HG03565 (cell line): ENCODE results near the gene RNFT2.
A peak's percentile ranks its signal among the peaks of the same experiment; 100 is the strongest.

Experiments used
- ATAC-seq: cut with Tn5 transposase; IDR thresholded peaks from one replicate; pipeline ENCODE4 v1.9.1; 2021; ENCODE audit warnings: mild to moderate bottlenecking, moderate library complexity; ENCODE audit not compliant: unreplicated experiment

Gene RNFT2

DNA sequence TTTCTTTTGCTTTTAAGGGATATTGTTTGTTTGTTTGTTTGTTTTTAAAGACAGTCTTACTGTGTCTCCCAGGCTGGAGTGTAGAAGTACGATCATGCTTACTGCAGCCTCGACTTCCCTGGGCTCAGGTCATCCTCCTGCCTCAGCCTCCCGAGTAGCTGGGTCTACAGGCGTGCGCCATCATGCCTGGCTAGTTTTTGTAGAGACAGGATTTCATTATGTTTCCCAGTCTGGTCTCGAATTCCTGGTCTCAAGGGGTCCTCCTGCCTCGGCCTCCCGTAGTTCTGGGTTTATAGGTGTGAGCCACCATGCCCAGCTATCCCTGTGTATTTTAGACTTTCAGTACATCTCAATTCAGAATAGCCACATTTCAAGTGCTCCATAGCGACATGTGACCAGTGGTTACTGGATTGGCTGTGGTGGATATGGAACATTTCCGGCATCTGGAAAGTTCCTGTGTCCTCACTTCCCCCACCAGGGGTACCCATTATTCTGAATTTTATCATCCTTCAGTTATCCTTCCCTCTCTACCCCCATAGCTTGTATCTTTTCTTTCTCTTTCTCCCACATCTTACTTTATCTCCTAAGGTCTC is 82.0 kb downstream of the RNFT2 start:
- no peak for ATAC-seq

DNA sequence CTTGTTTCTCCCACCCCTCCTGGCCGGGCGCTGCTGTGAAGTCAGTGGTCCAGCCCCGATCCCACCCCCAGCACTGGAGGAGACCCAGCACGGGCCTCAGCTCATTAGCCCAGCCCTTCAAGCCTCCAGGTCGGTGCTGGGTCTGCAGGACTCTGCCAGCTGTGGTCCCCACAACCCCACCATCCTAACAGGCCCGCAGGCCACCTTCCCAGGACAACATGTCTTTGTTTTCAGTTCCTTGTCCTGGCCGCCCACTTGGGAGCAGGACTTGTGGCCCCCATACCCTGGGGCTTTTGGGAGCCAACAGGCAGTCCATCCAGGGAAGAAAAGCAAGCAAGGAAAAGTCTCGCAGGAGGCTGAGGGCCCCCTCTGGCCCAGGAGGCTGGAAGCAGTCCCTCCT is 83.2 kb downstream of the RNFT2 start:
- ATAC-seq, result no peak

DNA sequence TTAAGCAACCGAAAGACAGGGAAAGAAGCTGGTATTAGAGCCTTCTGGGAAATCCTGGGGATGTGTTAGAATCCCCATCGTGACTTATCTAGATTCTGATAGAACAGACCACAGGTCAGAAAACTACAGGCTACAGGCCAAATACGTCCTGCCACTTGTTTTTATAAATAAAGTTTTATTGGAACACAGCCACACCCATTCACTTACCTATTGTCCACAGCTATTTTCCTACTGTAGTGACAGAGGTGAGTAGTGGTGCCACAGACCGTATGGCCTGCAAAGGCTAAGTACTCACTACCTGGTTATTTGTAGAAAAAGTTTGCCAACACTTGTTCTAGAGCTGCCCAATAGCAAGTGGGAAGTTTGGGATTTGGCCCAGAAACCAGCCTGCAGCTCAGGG is 89.3 kb downstream of the RNFT2 start:
- no peak for ATAC-seq

DNA sequence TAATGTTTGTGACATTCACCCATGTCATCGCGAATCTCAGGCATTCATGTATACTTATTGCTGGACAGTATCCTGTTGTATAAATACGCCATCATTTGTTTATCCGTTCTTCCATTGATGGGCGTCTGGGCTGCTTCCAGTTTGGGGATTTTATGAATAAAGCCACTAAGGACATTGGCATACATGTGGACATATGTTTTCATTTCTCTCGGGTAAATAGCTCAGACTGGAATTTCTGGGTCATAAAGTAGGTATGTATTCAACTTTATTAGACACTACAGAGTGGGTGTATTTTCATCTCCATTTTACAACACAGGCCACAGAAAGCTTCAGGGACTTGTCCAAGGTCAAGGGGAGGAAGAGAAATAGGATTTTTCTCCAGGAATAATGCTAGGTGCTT is 94.2 kb downstream of the RNFT2 start:
- no peak for ATAC-seq

- no peak for ATAC-seq
Observed at GRCh38 chr12:116833474-116833873, 95.4 kb downstream of the RNFT2 start.

- no peak for ATAC-seq
Observed at GRCh38 chr12:116835484-116835883, 97.4 kb downstream of the RNFT2 start.

GRCh38 chr12:116837097-116837496 is 99.0 kb downstream of the RNFT2 start:
- no peak for ATAC-seq

DNA sequence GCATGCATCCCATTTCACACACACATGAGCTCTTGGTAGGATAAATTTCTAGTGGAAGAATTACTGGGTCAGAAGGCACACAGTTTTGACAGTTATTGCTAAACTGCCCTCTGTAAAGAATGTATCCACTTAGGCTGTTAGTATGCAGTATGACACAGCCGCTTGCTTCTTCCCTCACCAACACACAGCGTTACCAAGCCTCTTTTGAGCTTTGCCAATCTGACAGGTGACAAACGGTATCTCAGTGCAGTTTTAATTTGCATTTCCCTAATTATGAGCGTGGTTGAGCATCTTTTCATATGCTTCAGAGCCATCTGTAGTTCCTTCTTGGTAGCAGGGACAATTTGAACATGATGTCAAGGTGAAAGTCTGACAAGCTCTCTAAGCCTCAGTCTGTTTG is 100.2 kb downstream of the RNFT2 start:
- no peak for ATAC-seq

DNA sequence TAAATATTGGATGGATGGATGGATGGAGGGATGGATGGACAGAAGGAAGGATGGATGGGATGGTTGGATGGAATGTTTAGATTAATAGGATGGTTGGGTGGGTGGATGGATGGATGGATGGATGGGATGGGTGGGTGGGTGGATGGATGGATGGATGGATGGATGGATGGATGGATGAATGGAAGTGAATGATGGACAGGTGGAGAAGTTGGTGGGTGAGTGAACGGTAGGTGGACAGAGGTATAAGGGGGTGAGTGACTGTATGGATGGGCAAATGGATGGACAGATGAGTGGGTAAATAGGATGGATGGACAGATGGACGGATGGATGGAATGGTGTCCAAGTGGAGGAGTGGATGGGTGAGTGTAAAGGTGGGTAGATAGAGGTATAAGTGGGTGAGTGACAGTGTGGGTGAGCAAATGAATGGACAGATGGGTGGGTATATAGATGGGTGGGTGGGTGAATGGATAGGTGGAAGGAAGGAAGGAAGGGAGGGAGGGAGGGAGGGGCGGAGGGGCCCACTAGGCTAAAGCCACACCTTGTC is 101.2 kb downstream of the RNFT2 start:
- ATAC-seq, result no peak

GRCh38 chr12:116843085-116843484 is 105.0 kb downstream of the RNFT2 start:
- ATAC-seq, result no peak

DNA sequence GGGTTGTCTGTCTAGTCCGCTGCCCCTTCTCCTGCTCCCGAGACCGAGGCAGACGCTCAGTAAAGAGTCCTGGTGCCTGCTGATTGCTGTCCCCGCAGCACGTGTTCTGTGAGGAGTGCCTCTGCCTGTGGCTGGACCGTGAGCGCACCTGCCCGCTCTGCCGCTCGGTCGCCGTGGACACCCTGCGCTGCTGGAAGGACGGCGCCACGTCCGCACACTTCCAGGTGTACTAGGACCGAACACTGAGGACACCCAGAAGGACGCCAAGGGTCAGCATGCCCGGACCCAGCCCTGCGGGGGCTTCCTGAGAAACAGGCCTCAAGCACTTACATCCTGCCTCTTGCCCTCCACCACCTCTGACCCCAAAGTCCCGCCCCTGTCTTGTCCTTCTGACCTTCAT is 111.1 kb downstream of the RNFT2 start:
- ATAC-seq, result no peak

GRCh38 chr12:116852303-116852702 is 114.2 kb downstream of the RNFT2 start:
- ATAC-seq, result no peak

GRCh38 chr12:116853507-116853906 is 115.4 kb downstream of the RNFT2 start:
- ATAC-seq, result no peak

DNA sequence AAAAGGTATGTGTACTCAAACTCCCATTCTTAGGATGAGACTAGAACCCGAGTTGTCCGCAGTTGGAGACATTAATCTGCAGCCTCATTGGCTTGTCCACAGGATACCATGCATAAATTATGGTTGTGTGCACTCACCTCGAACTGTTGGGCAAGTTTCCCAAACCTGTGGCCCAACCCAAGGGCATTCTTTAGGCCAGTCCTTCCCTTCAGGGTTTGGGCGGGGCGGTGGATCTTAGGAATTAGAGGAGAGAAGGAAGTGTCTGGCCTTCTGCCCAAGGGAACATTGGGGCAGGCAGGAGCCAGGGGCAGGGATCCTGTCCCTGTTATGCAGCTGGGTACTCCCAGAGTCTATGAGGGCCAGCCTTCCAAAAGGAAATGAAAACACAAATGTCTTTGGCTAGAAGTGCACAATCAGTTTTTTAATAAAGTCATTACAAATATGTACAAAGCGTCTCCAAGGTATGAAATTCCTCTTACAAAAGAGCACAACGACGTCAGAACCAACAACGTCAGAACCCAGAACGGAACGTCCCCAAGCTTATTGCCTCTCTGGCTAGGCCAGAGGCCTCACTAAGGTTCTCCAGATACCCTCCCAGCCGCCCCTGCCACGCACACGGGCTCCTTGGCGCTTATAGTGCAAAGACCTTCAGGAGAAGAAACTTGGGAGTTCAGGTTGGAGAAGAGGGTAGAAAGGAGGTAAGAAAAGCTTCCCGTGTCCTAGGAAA is 117.8 kb downstream of the RNFT2 start:
- no peak for ATAC-seq

DNA sequence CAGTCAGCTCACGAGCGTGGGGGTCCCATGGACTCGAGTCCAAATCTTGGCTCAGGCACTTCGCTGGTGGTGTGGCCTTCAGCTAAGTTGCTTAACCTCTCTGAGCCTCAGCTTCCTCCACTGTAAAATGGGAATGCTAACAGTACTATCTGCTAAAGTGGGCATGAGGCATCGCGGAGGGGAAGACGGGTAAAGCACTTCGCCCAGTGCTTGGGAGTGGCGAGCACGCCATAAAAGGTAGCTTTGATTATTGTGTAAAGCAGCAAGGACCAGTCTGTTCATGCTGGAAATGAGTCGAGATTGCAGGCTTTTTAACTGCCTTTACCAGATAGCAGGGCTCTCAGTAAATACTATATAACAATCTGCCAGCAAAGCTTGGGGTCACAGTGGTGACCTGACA is 118.6 kb downstream of the RNFT2 start:
- ATAC-seq, result no peak

GRCh38 chr12:116859079-116859478 is 121.0 kb downstream of the RNFT2 start:
- ATAC-seq, result no peak

GRCh38 chr12:116860263-116860662 is 122.1 kb downstream of the RNFT2 start:
- ATAC-seq, result no peak

DNA sequence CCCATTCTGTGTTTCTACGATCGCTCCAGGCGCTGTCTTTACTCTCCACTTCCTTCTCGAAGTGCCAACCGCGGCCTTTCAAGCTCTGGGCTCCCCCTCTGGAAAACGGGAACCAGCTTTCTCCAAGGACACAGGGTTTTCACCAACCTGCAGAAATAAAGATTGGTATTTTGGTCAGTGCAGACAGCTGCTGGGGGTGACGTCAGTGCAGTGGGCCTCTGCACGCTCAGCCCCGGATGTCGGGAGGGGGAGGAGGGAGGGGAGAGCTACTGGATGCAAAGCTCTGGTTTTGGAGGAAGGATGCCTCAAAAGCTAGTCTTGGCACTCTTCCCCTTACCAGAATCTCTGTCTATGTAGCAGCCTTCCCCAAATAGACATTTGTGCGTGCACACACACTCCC is 123.2 kb downstream of the RNFT2 start:
- ATAC-seq, result peak; percentile 75

- ATAC-seq, result no peak
Observed at GRCh38 chr12:116862167-116862566, 124.1 kb downstream of the RNFT2 start.

GRCh38 chr12:116863275-116863767 is 125.2 kb downstream of the RNFT2 start:
- ATAC-seq, result no peak

DNA sequence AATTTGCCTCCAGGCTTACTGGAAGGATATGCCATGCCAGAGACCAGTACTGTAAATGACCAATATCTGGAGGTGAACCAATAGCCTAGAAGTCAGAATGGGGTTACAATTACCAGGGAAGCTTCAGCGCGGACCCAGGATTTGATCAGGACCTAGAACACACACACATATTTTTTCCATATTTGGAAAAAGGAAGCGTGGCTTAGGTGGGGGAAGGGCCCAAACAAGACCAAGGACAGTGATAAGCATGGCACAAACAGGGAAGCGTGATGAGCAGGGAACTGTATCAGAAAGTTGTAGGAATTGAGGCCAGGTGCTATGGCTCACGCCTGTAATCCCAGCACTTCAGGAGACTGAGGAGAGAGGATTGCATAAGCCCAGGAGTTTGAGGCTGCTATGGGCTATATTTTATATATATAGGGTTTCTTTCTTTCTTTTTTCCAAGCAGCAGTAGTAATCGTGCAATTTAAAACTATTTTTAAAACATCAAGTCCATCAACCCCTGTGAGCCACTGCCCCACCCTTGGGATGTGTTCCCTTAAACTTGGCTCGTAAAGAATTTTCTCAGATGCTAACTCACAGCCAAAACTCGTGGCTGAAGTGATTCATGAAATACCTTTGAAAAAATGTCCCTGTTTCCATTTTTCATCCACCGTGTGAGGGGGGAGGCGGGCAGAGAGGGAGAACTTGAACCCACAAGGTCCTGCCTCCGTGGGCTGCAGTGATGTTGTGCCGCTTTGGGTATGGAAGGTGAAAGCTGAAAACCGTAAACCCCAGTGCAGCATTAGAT is 126.5 kb downstream of the RNFT2 start:
- no peak for ATAC-seq

DNA sequence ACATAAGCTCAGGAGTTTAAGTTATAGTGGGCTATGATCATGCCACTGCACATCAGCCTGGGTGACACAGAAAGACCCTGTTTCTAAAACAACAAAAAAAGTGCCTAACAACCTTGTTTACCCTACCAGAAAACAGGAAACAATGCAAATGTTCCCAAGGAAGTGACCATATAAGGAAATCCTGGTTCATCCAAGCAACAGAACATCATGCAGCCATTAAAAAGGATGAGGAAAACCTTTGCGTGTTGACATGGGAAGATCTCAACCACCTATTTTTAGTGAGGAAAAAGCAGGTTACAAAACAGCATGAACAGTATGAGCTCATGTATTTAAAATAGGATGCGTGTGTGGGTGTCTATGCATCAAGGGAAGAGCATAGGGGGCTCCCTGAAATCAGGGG is 129.4 kb downstream of the RNFT2 start:
- no peak for ATAC-seq
